IMR-90 (cell line): Measurements from ENCODE around the gene NEK11. TPM values are rescaled to one million over a fixed set of nuclear protein-coding genes. Genes with fewer than 3 reads are reported as not detected.

Experiments used
- ATAC-seq: fragments of 200-7000 bp; cut with Tn5 transposase; 2 replicates; pipeline ENCODE4 v1.9.1; 2020; ENCODE audit warnings: low read depth, mild to moderate bottlenecking, moderate library complexity
- BruUV-seq: library from RNA; stranded (reverse); fragments of 400-500 nt; replicated peaks from 2 replicates; lab custom pipeline; 2021; lab: Mats Ljungman, UMichigan
- CTCF ChIA-PET: fragments of 300-600 bp; formaldehyde crosslinking; extraction: SDS; loops from one replicate; lab custom pipeline; 2021; ENCODE audit warnings: antibody characterized with exemption; lab: Yijun Ruan, JAX
- POLR2A ChIA-PET: fragments of 300-600 bp; sonication (Branson Sonifier 250); formaldehyde crosslinking; loops from one replicate; lab custom pipeline; 2022; ENCODE audit warnings: antibody characterized with exemption; ENCODE audit not compliant: unreplicated experiment; lab: Charles Lee
- DNase-seq: peaks from one replicate; pipeline ENCODE4 v3.0.0; 2013
- H2AFZ ChIP-seq: replicated peaks from 2 replicates; pipeline ENCODE3; 2013; ENCODE audit warnings: low read length, mild to moderate bottlenecking; ENCODE audit not compliant: poor library complexity
- H2AK5ac ChIP-seq: 2 replicates; pipeline ENCODE4 v1.6.1; 2013; ENCODE audit warnings: low read depth, low read length, inconsistent platforms
- H2AK9ac ChIP-seq: replicated peaks from 2 replicates; pipeline ENCODE3; 2013; ENCODE audit warnings: mild to moderate bottlenecking, low read depth, low read length, moderate library complexity; ENCODE audit not compliant: poor library complexity
- H2BK120ac ChIP-seq: 2 replicates; pipeline ENCODE4 v1.6.1; 2013; ENCODE audit warnings: low read depth, low read length, inconsistent platforms
- H2BK15ac ChIP-seq: 3 replicates; pipeline ENCODE4 v1.6.1; 2013; ENCODE audit warnings: low read depth, low read length, inconsistent platforms
- H2BK20ac ChIP-seq: 2 replicates; pipeline ENCODE4 v1.6.1; 2013; ENCODE audit warnings: low read depth, mild to moderate bottlenecking, inconsistent platforms, low read length, moderate library complexity
- H2BK5ac ChIP-seq: 2 replicates; pipeline ENCODE4 v1.6.1; 2013; ENCODE audit warnings: mild to moderate bottlenecking, low read depth, low read length, inconsistent platforms; ENCODE audit not compliant: poor library complexity, severe bottlenecking
- H3K14ac ChIP-seq: replicated peaks from 2 replicates; pipeline ENCODE4 v1.6.1; 2013; ENCODE audit warnings: low read depth, low read length, inconsistent platforms
- H3K18ac ChIP-seq: 2 replicates; pipeline ENCODE4 v1.6.1; 2013; ENCODE audit warnings: low read depth, low read length, control low read depth
- H3K23ac ChIP-seq: 2 replicates; pipeline ENCODE4 v1.6.1; 2013; ENCODE audit warnings: low read depth, low read length, inconsistent platforms
- H3K27ac ChIP-seq: 2 replicates; pipeline ENCODE4 v1.5.1; 2013; ENCODE audit warnings: mild to moderate bottlenecking, control low read depth, low read length; ENCODE audit not compliant: insufficient read depth
- H3K27me3 ChIP-seq: 2 replicates; pipeline ENCODE4 v1.6.1; 2013; ENCODE audit warnings: low read length; ENCODE audit not compliant: control insufficient read depth, insufficient read depth
- H3K36me3 ChIP-seq: 2 replicates; pipeline ENCODE4 v1.6.1; 2013; ENCODE audit warnings: low read length, mixed read lengths; ENCODE audit not compliant: control insufficient read depth, insufficient read depth
- H3K4ac ChIP-seq: 2 replicates; pipeline ENCODE4 v1.6.1; 2013; ENCODE audit warnings: low read depth, low read length, inconsistent platforms
- H3K4me1 ChIP-seq: 2 replicates; pipeline ENCODE4 v1.6.1; 2013; ENCODE audit warnings: low read length, mixed read lengths; ENCODE audit not compliant: control insufficient read depth, insufficient read depth
- H3K4me2 ChIP-seq: 2 replicates; pipeline ENCODE4 v1.6.1; 2013; ENCODE audit warnings: low read depth, mild to moderate bottlenecking, control low read depth, low read length, moderate library complexity
- H3K4me3 ChIP-seq: 2 replicates; pipeline ENCODE4 v1.5.1; 2013; ENCODE audit warnings: low read depth, mild to moderate bottlenecking, control low read depth, low read length, moderate library complexity; ENCODE audit not compliant: insufficient read depth
- H3K56ac ChIP-seq: 2 replicates; pipeline ENCODE4 v1.6.1; 2013; ENCODE audit warnings: low read length, inconsistent platforms; ENCODE audit not compliant: insufficient read depth; ENCODE audit errors: extremely low read depth
- H3K79me1 ChIP-seq, 2 experiments: 2 replicates each; pipeline ENCODE4 v1.6.1; 2013; ENCODE audit warnings: low read length in 2 of 2, inconsistent platforms in 1 of 2, low read depth in 1 of 2
- H3K9ac ChIP-seq: 2 replicates; pipeline ENCODE4 v1.6.1; 2013; ENCODE audit warnings: low read depth, low read length, control low read depth
- H3K9me1 ChIP-seq: 2 replicates; pipeline ENCODE4 v1.6.1; 2013; ENCODE audit warnings: low read length, inconsistent platforms; ENCODE audit not compliant: insufficient read depth
- H3K9me3 ChIP-seq: 2 replicates; pipeline ENCODE4 v1.6.1; 2013; ENCODE audit warnings: low read length; ENCODE audit not compliant: control insufficient read depth, insufficient read depth
- H4K20me1 ChIP-seq: 2 replicates; pipeline ENCODE4 v1.6.1; 2013; ENCODE audit warnings: low read length, inconsistent platforms; ENCODE audit not compliant: insufficient read depth
- H4K5ac ChIP-seq: 2 replicates; pipeline ENCODE4 v1.6.1; 2013; ENCODE audit warnings: mild to moderate bottlenecking, low read depth, low read length, control low read depth
- H4K8ac ChIP-seq, 2 experiments: 2 replicates each; pipeline ENCODE4 v1.6.1; 2013; ENCODE audit warnings: low read depth in 2 of 2, low read length in 2 of 2, control low read depth in 1 of 2, inconsistent platforms in 1 of 2
- H4K91ac ChIP-seq: 2 replicates; pipeline ENCODE4 v1.6.1; 2013; ENCODE audit warnings: low read depth, low read length, inconsistent platforms; ENCODE audit not compliant: insufficient read depth
- BHLHE40 ChIP-seq: fragments of 150-350 bp; IDR thresholded peaks from 2 replicates; pipeline ENCODE4 v1.6.1; 2016; ENCODE audit warnings: mild to moderate bottlenecking, low read depth, low read length
- CEBPB ChIP-seq: IDR thresholded peaks from 2 replicates; pipeline ENCODE4 v1.6.1; 2012; ENCODE audit warnings: low read depth, low read length, improper control_type of control experiment
- CHD1 ChIP-seq: IDR thresholded peaks from 2 replicates; pipeline ENCODE4 v1.6.1; 2012; ENCODE audit warnings: low read depth, low read length, improper control_type of control experiment
- FOS ChIP-seq: fragments of 150-350 bp; IDR thresholded peaks from 2 replicates; pipeline ENCODE4 v1.6.1; 2016; ENCODE audit warnings: low read depth, low read length
- MAFK ChIP-seq: IDR thresholded peaks from 2 replicates; pipeline ENCODE4 v1.6.1; 2012; ENCODE audit warnings: low read depth, low read length, improper control_type of control experiment
- MAZ ChIP-seq: IDR thresholded peaks from 2 replicates; pipeline ENCODE4 v1.6.1; 2012; ENCODE audit warnings: low read depth, mild to moderate bottlenecking, low read length, improper control_type of control experiment, moderate library complexity, borderline replicate concordance
- MXI1 ChIP-seq: IDR thresholded peaks from 2 replicates; pipeline ENCODE4 v1.6.1; 2012; ENCODE audit warnings: low read depth, mild to moderate bottlenecking, low read length, moderate library complexity, borderline replicate concordance
- POLR2A ChIP-seq: IDR thresholded peaks from 2 replicates; pipeline ENCODE4 v1.6.1; 2012; ENCODE audit warnings: mild to moderate bottlenecking, low read depth, low read length
- RAD21 ChIP-seq: IDR thresholded peaks from 2 replicates; pipeline ENCODE4 v1.6.1; 2012; ENCODE audit warnings: low read length, improper control_type of control experiment
- RCOR1 ChIP-seq: IDR thresholded peaks from 2 replicates; pipeline ENCODE4 v1.6.1; 2012; ENCODE audit warnings: mild to moderate bottlenecking, low read length, improper control_type of control experiment; ENCODE audit not compliant: insufficient replicate concordance
- RFX5 ChIP-seq: IDR thresholded peaks from 2 replicates; pipeline ENCODE4 v1.8.0; 2012; ENCODE audit warnings: low read depth, mild to moderate bottlenecking, low read length, moderate library complexity
- SMC3 ChIP-seq: fragments of 150-350 bp; IDR thresholded peaks from 2 replicates; pipeline ENCODE4 v1.6.1; 2016; ENCODE audit warnings: low read depth, mild to moderate bottlenecking, antibody characterized with exemption, low read length, moderate library complexity
- USF2 ChIP-seq: fragments of 150-350 bp; IDR thresholded peaks from 2 replicates; pipeline ENCODE4 v1.6.1; 2017; ENCODE audit warnings: mild to moderate bottlenecking, antibody characterized with exemption, low read length, low read depth
- WGBS, 2 experiments: methylation state at CpG; one replicate each; pipeline versions ENCODE4 v1.1.5 to v1.1.7; 2013; ENCODE audit warnings: missing lambda C conversion rate in 2 of 2; ENCODE audit not compliant: insufficient read length in 1 of 2; ENCODE audit errors: extremely low coverage in 2 of 2; 5-methylcytosine and 5-hydroxymethylcytosine counted together
- dilution Hi-C: fragments of 300-500 bp; cut with HindIII; formaldehyde crosslinking; loops from one replicate; pipeline ENCODE4 v1.14.3; 2018; ENCODE audit warnings: low sequenced_read_pairs; ENCODE audit not compliant: unreplicated experiment
- in situ Hi-C: fragments of 300-500 bp; cut with MboI; formaldehyde crosslinking; loops from 3 replicates; pipeline ENCODE4 v1.14.3; 2019; ENCODE audit warnings: low sequenced_read_pairs, inconsistent platforms, mixed read lengths
- intact Hi-C: fragments of 100-400 bp; cut with micrococcal nuclease; formaldehyde crosslinking; loops from 2 replicates; pipeline ENCODE4 v1.10.0; 2022
- polyA plus RNA-seq, 3 experiments: library from polyadenylated mRNA; depleted of rRNA; stranded (reverse); fragments of >200 nt; gene quantifications; 2 replicates each; pipeline ENCODE4 v1.2.3, GENCODE V29; 2012; ENCODE audit warnings: low replicate concordance in 1 of 3
- total RNA-seq: library from RNA; depleted of rRNA; stranded (reverse); fragments of >200 nt; gene quantifications from 2 replicates; pipeline ENCODE4 v1.2.3, GENCODE V29; 2012

Gene NEK11
- total and polyA plus RNA-seq, 2 of the 4 experiments (the other 2 are of a cell fraction) = 1.1 to 1.6 TPM

DNA sequence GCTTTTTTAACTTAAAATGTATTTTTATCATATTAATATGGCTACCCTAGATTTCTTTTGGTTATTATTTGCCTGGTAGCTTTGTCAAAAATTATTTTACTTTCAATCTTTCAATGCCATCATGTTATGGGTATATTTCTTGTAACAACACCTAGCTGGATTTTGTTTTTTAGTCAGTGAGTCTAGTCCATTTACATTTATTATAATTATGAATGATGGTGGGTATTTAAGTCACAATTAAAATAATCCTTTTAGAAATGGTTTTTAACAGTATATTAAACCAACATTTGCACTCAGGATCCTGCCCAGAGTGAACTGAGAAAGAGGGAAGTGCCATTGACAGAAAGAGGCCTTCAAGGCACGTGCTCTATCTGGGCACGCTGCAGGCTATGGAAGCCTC lies 315.1 kb downstream of the NEK11 start:
- Histone ChIP-seq H2BK20ac (no peak overlapping the region), H4K20me1 (no peaks in the 10 kb centered on the region), H3K27ac (no peak overlapping the region), H3K36me3 (no peaks in the 10 kb centered on the region), H3K18ac (no peak overlapping the region), H3K56ac (no peak overlapping the region), H4K91ac (no peak overlapping the region), H2BK120ac (no peak overlapping the region), H3K4ac (no peak overlapping the region), H4K5ac (no peak overlapping the region), H3K23ac (no peak overlapping the region), H3K4me1 (no peaks in the 10 kb centered on the region), H2AK5ac (no peak overlapping the region), H4K8ac (no peak overlapping the region), H3K9me1 (no peaks in the 10 kb centered on the region), H3K9ac (no peak overlapping the region), H3K14ac (no peak overlapping the region), H3K79me1 (no peaks in the 10 kb centered on the region), H3K4me2 (no peak overlapping the region), H2AFZ (no peak overlapping the region), H2BK15ac (no peak overlapping the region), H2AK9ac (no peak overlapping the region), H3K9me3 (no peaks in the 10 kb centered on the region), H3K27me3 (no peaks in the 10 kb centered on the region), H2BK5ac (no peak overlapping the region), H3K4me3 (no peak overlapping the region)
- no peak for ATAC-seq
- intact Hi-C loops = no loop called here
- dilution Hi-C loops = no loop called here
- DNase-seq = no peak
- no TSS peak for BruUV-seq
- no peak for TF ChIP-seq MAFK
- no peak for TF ChIP-seq FOS
- TF ChIP-seq MXI1 = no peak
- TF ChIP-seq SMC3 = no peak
- TF ChIP-seq USF2 = no peak
- TF ChIP-seq BHLHE40 = no peak
- TF ChIP-seq CHD1 = no peak
- no peak for TF ChIP-seq RAD21
- TF ChIP-seq RCOR1 = no peak
- no peak for TF ChIP-seq CEBPB
- no peak for TF ChIP-seq MAZ
- TF ChIP-seq POLR2A = no peak
- TF ChIP-seq RFX5 = no peak
- POLR2A ChIA-PET = no interaction called here
- in situ Hi-C loops = no loop called here
- CTCF ChIA-PET = interaction anchor here (0.5 kb wide), 1 partner anchor 254 kb away, joined by 3 read pairs; no protein-coding TSS in a partner anchor
- WGBS, 2 experiments = no CpG with 5 or more reads among the region's 2 CpGs
